Measurements from ENCODE around the gene DCTD.

- TF ChIP-seq CTCF (IDR thresholded peaks at IDR 0.05) (no peak), EZH2 (IDR thresholded peaks at IDR 0.05) (no peak)
Measured at GRCh38 chr4:182944484-182945213, 27.5 kb upstream of the DCTD start.
